Natural killer cell (primary cell): Measurements from ENCODE around the gene KANSL3. TPM values are rescaled to one million over a fixed set of nuclear protein-coding genes. Genes with fewer than 3 reads are reported as not detected.

Experiments
- ATAC-seq, 3 donors: fragments of 150-1000 bp in 2 of 3; fragments of 200-7000 bp in 1 of 3; cut with Tn5 transposase; 1 replicate in 1 of 3; 2 replicates in 2 of 3; pipeline ENCODE4 v1.10.0; 2021; ENCODE audit warnings: mild to moderate bottlenecking in 2 of 3, moderate library complexity in 2 of 3
- DNase-seq, 2 donors: peaks; one replicate each; pipeline versions ENCODE4 v3.0.0 to v3.0.0-alpha.2; 2013 to 2021; ENCODE audit warnings: mixed read lengths in 1 of 2
- H3K27ac ChIP-seq: one replicate; pipeline ENCODE4 v1.5.1; 2013; ENCODE audit warnings: mild to moderate bottlenecking, low read length
- H3K27me3 ChIP-seq: one replicate; pipeline ENCODE4 v1.6.1; 2013; ENCODE audit warnings: low read length; ENCODE audit not compliant: control insufficient read depth, insufficient read depth
- H3K36me3 ChIP-seq: one replicate; pipeline ENCODE4 v1.6.1; 2013; ENCODE audit warnings: low read length; ENCODE audit not compliant: control insufficient read depth, insufficient read depth
- H3K4me1 ChIP-seq: one replicate; pipeline ENCODE4 v1.6.1; 2013; ENCODE audit warnings: low read length; ENCODE audit not compliant: control insufficient read depth, insufficient read depth
- H3K4me3 ChIP-seq: one replicate; pipeline ENCODE4 v1.5.1; 2013; ENCODE audit warnings: low read length
- H3K9me3 ChIP-seq: one replicate; pipeline ENCODE4 v1.6.1; 2013; ENCODE audit warnings: low read length; ENCODE audit not compliant: control insufficient read depth, insufficient read depth
- H3K27ac Mint-ChIP-seq, 2 donors: one replicate each; pipeline ENCODE4 v1.8.0; 2022; ENCODE audit warnings: mild to moderate bottlenecking in 2 of 2, mixed read lengths in 2 of 2, moderate library complexity in 1 of 2
- H3K27me3 Mint-ChIP-seq, 2 donors: one replicate each; pipeline ENCODE4 v1.8.0; 2022; ENCODE audit warnings: low read depth in 2 of 2, mixed read lengths in 2 of 2
- H3K36me3 Mint-ChIP-seq: one replicate; pipeline ENCODE4 v1.8.0; 2022; ENCODE audit warnings: mixed read lengths
- H3K4me1 Mint-ChIP-seq, 2 donors: one replicate each; pipeline ENCODE4 v1.8.0; 2022; ENCODE audit warnings: mixed read lengths in 2 of 2
- H3K4me3 Mint-ChIP-seq: one replicate; pipeline ENCODE4 v1.8.0; 2022; ENCODE audit warnings: mild to moderate bottlenecking, moderate library complexity, mixed read lengths
- H3K9me3 Mint-ChIP-seq, 2 donors: one replicate each; pipeline ENCODE4 v1.8.0; 2022; ENCODE audit warnings: mixed read lengths in 2 of 2
- WGBS: methylation state at CpG from one replicate; pipeline ENCODE4 v1.1.7; 2013; ENCODE audit warnings: missing lambda C conversion rate; ENCODE audit not compliant: insufficient coverage; 5-methylcytosine and 5-hydroxymethylcytosine counted together
- intact Hi-C: fragments of 100-400 bp; cut with micrococcal nuclease; formaldehyde crosslinking; loops from one replicate; pipeline ENCODE4 v1.14.2; 2022
- total RNA-seq, 4 donors: library from RNA; stranded (reverse); fragments of 120-200 nt in 1 of 4; gene quantifications; one replicate each; pipeline versions ENCODE4 v1.2.3 to v1.2.4, GENCODE V29; 2013 to 2022
- TF ChIP-seq, protein P1 (sequence below): fragments of 200-600 bp; IDR thresholded peaks from one replicate; pipeline ENCODE4 v1.8.0; 2022; ENCODE audit warnings: antibody characterized with exemption

Gene KANSL3
- total RNA-seq, 3 donors from 2014 or later (not counting 1 experiment from before 2014, with no cell fraction given): 73.9 to 98.0 (median 83.5) TPM

DNA sequence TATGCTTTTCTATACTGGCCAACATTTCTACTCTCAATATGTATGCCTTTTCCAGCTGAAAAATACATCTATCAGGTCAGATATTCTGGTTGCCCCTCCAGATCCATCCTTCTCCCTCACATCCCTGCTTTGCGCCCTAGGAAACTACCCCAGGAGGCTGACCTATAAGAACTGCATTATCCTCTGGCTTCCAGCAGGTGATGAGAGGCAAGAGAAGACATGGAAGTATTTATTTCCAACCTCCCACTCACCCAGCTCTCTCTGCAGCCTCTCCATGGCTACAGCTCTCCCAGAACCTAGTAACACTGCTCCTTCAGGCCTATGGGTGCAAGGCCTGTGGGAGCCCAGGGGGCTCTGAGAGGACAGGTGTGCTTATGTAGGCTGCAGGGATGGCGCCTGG, 58.7 kb downstream of the KANSL3 start:
- Mint-ChIP-seq H3K27me3 (no peaks in the 10 kb centered on the region), H3K27ac (no peak overlapping the region), H3K4me3 (no peak overlapping the region), H3K36me3 (no peaks in the 10 kb centered on the region), H3K4me1 (no peaks in the 10 kb centered on the region), H3K9me3 (no peaks in the 10 kb centered on the region)
- no peak overlapping the region for H3K4me3 ChIP-seq
- no peak for DNase-seq
- 100% methylated on average over 2 of the region's 2 CpGs for WGBS
- peaks cover 3% of the 10 kb centered on the region for H3K36me3 ChIP-seq
- no peaks in the 10 kb centered on the region for H3K4me1 ChIP-seq
- ATAC-seq: no peak
- H3K27ac ChIP-seq: no peak overlapping the region
- TF ChIP-seq, protein P1, sequence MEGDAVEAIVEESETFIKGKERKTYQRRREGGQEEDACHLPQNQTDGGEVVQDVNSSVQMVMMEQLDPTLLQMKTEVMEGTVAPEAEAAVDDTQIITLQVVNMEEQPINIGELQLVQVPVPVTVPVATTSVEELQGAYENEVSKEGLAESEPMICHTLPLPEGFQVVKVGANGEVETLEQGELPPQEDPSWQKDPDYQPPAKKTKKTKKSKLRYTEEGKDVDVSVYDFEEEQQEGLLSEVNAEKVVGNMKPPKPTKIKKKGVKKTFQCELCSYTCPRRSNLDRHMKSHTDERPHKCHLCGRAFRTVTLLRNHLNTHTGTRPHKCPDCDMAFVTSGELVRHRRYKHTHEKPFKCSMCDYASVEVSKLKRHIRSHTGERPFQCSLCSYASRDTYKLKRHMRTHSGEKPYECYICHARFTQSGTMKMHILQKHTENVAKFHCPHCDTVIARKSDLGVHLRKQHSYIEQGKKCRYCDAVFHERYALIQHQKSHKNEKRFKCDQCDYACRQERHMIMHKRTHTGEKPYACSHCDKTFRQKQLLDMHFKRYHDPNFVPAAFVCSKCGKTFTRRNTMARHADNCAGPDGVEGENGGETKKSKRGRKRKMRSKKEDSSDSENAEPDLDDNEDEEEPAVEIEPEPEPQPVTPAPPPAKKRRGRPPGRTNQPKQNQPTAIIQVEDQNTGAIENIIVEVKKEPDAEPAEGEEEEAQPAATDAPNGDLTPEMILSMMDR: no peak
- no peaks in the 10 kb centered on the region for H3K27me3 ChIP-seq
- H3K9me3 ChIP-seq: no peaks in the 10 kb centered on the region
- intact Hi-C loops: no loop called here

DNA sequence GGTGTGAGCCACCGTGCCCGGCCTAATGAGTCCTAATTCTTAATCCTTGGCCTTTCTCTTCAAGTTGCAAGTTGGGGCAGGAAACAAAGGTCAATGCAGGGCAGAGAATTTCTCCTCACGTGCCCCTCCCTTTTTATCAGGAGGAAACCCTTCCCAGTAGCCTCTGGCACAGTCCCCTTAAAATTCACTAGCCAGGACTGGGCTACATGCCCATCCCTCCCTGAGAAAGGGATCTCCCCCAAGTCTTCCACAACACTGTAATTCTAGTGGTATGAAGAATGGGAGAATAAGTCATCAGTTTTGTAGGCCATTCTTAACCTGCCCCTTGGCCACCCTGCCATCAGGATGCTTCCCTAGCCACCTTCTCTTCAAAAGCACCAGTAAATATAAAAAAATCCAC, 59.4 kb downstream of the KANSL3 start:
- Mint-ChIP-seq H3K9me3 (no peaks in the 10 kb centered on the region), H3K27me3 (no peaks in the 10 kb centered on the region), H3K36me3 (no peaks in the 10 kb centered on the region), H3K4me1 (no peaks in the 10 kb centered on the region), H3K4me3 (no peak overlapping the region), H3K27ac (no peak overlapping the region)
- DNase-seq: no peak
- 87% methylated on average over 3 of the region's 3 CpGs for WGBS
- no peak overlapping the region for H3K27ac ChIP-seq
- TF ChIP-seq, protein P1: no peak
- no peaks in the 10 kb centered on the region for H3K27me3 ChIP-seq
- intact Hi-C loops: no loop called here
- peaks cover 3% of the 10 kb centered on the region for H3K36me3 ChIP-seq
- no peak for ATAC-seq
- no peaks in the 10 kb centered on the region for H3K9me3 ChIP-seq
- no peaks in the 10 kb centered on the region for H3K4me1 ChIP-seq
- H3K4me3 ChIP-seq: no peak overlapping the region

DNA sequence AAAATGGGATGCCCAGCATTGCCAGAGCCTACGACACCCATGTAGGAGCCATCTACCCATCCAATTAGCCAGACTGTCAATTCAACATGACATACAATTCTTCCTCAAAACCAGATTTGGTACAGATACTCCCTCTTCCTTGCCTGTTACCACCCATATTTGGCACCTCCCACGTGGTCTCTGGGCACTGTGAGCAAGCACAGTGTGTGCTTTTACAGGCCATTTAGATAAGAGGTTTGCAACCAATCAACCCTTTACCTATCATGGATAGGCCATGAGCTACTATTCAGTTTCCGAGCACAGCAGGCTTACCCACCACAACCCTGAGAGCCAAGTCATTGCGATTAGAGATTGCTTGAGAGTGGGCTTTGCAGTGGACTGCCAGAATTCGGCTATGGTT, 60.6 kb downstream of the KANSL3 start:
- H3K27ac ChIP-seq: no peak overlapping the region
- TF ChIP-seq, protein P1: no peak
- 89% methylated on average over 5 of the region's 5 CpGs for WGBS
- DNase-seq (no peak), ATAC-seq (no peak)
- Mint-ChIP-seq H3K27me3 (no peaks in the 10 kb centered on the region), H3K27ac (no peak overlapping the region), H3K4me3 (no peak overlapping the region), H3K36me3 (no peaks in the 10 kb centered on the region), H3K9me3 (no peaks in the 10 kb centered on the region), H3K4me1 (no peaks in the 10 kb centered on the region)
- H3K27me3 ChIP-seq: no peaks in the 10 kb centered on the region
- H3K4me3 ChIP-seq: no peak overlapping the region
- H3K4me1 ChIP-seq: no peaks in the 10 kb centered on the region
- no peaks in the 10 kb centered on the region for H3K36me3 ChIP-seq
- H3K9me3 ChIP-seq: no peaks in the 10 kb centered on the region
- intact Hi-C loops: no loop called here

DNA sequence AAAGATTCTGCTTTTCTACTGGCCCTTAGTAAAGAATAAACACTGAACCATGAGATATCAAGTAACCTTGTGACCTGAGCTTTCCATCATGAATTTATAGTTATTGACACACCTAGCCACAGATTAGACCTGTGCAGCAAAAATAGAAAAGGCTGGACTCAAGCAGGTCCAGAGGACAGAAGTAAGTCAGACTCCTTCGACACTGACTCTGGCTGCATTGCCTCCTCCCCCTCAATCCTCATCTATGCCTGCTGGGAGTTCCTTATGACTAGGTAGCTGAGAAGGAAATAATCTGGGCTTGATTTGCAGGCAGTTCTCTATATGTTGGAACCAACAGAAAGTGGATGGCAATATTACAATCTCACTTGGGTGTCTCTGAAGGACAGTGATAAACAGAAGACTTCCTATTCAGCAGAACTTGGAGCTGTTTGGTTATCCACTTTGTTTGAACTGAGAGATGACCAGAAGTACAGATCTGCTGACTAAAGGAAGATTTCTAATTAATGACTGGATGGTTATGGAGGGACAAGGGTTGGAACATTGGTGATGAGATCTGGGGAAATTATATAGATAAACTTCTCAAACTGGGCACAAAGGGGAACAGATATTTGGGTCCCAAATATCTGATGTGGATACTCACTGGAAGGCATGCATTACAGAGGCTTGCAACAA, 62.2 kb downstream of the KANSL3 start:
- Histone ChIP-seq H3K4me3 (no peak overlapping the region), H3K36me3 (no peaks in the 10 kb centered on the region), H3K27ac (no peak overlapping the region), H3K27me3 (no peaks in the 10 kb centered on the region), H3K4me1 (no peaks in the 10 kb centered on the region), H3K9me3 (no peaks in the 10 kb centered on the region)
- ATAC-seq (no peak), DNase-seq (no peak)
- H3K27ac Mint-ChIP-seq: no peak overlapping the region
- H3K4me1 Mint-ChIP-seq: no peaks in the 10 kb centered on the region
- WGBS: 100% methylated on average over 1 of the region's 1 CpG
- TF ChIP-seq, protein P1: no peak
- H3K9me3 Mint-ChIP-seq: no peaks in the 10 kb centered on the region
- no peaks in the 10 kb centered on the region for H3K36me3 Mint-ChIP-seq
- intact Hi-C loops: no loop called here
- no peaks in the 10 kb centered on the region for H3K27me3 Mint-ChIP-seq
- H3K4me3 Mint-ChIP-seq: no peak overlapping the region
